G401.6 (cell line): ENCODE data around the gene PLAAT5.
"Not testable (repeated sequence)": the region's sequence is repeated elsewhere in the genome, so short reads cannot be mapped to it uniquely, and the experiment has no call there.

Experiments
- FAIRE-seq: peaks from 2 replicates; lab custom pipeline; 2012; peaks lifted over from hg19 to GRCh38; lab: Jason Lieb, UNC

PLAAT5 gene

DNA sequence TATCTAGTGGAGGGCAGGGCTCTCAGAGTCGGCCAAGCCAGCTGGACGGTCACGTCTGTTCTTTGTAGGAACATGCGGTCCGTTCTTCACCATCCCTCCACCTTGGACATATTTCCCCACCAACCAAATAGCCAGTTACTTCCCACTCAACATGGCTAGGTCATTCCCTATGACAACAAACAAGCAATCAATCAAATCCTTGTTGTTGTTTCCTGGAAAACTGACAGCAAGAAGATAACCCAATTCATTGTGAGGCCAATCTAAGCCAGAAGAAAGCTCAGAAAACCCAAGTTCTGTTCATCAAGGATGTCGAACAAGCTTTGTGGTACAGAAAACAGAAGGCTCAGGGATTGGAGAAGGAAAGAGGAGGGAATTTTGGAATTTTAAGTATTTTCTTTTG, 10.9 kb downstream of the PLAAT5 start:
- no peak for FAIRE-seq

DNA sequence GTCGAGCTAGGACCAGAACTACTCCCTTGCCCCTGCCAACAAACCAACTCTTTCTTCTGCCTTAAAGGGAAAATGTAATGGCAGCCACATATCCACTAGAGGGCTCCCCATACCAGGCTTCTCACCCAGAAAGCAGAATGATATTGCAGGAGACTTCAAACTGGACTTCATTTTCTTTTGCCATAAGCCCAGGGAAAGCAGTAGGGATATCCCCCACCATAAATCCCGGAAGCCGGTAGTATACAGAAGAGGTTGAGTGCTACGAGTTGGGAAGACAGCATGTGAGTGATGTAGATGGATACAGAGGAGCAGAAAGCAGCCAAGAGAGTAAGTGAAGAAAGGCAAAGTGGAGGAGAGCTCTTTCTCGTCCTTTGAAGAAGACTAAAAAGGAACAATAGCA, 12.1 kb downstream of the PLAAT5 start:
- peak; percentile 84 for FAIRE-seq

DNA sequence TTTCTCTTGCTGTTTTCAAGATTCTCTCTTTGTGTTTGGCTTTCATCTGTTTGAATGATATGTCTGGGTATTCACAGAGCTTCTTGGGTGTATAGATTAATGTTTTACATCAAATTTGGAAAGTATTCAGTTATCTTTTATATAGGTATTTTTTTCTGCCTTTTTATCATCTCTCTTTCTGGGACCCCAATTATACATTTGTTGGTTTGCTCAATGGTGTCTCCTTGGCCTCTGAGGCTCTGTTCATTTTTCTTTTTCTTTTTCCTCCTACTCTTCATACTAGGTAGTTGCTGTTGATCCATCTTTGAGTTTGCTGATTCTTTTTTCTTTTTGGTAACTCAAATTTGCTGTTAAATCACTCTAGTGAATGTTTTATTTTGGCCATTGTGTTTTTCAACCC, 14.3 kb downstream of the PLAAT5 start:
- no peak for FAIRE-seq

DNA sequence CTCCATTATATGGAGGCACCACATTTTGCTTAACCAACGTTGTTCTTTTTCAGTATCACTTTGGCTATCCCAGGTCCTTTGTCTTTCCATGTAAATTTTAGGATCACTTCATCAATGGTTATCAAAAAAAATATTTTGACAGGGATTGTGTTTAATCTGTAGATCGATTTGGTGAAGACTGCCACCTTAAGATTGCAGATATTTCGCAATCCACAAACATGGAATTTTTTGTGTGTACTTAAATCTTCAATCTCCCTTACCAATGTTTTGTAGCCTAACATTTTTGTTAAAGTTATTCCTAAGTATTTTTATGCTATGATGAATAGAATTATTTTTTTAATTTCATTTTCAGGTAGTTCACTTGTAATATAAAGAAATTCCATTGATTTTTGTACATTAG, 18.6 kb downstream of the PLAAT5 start:
- FAIRE-seq: no peak

DNA sequence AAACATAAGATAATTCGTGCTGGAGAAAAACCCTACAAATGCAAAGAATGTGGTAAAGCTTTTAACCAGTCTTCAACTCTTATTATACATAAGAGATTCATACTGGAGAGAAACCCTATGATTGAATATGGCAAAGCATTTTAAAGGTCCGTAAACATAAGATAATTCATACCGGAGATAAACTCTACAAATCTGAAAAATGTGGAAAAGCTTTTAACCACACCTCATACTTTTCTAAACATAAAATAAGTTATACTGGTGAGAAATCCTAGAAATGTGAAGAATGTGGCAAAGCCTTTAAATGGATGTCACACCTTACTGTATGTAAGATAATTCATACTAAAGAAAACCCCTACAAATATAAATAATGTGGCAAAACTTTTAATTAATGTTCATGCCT, 20.7 kb downstream of the PLAAT5 start:
- no peak for FAIRE-seq

DNA sequence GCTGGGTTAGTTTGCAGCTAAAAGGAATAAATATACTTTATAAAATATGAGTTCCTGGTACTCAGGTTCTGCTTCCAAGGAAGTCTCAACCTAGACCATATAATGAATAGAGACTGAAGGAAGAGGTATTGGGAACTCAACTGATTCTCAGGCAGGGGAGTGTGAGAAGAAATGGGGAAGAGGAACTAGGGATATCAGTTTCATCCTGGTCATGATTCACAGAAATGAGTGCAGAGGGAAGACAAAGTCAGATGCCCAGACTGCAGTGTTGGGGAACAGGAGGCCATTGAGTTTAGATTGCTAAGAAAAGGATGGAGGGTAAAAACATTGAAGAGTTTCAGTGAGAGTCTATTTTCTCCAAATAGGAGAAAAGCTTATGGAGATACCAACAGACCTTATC, 28.8 kb downstream of the PLAAT5 start:
- no peak for FAIRE-seq

DNA sequence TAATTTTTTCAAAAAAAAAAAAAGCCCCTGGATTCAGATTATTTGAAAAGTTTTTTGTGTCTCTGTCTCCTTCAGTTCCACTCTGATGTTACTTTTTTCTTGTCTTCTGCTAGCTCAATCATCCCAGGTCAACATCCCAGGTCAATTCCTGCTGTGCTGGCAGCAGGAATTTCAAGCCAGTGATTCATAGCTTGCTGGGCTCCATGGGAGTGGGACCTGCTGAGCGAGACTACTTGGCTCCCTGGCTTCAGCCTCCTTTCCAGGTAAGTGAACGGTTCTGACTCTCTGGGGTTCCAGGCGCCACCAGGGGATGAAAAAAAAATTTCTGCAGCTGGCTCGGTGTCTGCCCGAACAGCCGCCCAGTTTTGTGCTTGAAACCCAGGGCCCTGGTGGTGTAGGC, 31.4 kb downstream of the PLAAT5 start:
- FAIRE-seq: no peak

DNA sequence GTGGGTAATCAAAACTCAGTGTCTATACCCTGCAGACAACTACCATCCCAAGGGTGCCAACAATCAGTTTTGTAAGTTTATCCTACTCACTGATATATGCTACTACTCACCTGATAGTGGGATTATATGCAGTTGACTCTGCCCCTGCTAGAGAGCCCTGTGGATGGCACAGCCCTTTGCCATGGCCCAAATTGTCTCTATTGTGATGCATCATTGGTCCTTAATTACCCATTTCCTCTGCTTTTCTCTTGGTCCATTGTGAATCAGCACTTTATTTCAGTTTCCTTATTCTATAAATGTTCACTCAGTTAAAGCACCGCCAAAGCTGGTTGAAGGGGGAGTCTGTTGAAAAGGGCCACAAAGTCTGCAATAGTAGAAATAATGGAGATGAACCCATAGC, 42.3 kb downstream of the PLAAT5 start:
- no peak for FAIRE-seq

DNA sequence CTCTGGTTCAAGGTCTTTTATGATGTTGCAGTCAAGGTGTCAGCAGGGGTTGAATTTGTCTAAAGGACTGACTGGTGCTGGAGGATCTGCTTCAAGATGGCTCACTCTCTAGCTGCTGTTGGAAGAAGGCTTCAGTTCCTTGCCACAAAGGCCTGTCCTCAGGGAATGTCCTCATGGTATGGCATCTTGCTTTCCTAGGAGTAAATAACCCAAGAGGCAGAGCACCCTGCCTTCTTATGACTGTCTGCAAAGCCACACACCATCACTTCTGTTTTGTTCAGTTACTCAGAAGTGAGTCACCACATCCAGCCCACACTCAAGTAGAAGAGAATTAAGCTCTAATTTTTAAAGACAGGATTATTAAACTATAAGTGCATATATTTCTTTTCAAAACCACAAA, 45.2 kb downstream of the PLAAT5 start:
- no peak for FAIRE-seq

DNA sequence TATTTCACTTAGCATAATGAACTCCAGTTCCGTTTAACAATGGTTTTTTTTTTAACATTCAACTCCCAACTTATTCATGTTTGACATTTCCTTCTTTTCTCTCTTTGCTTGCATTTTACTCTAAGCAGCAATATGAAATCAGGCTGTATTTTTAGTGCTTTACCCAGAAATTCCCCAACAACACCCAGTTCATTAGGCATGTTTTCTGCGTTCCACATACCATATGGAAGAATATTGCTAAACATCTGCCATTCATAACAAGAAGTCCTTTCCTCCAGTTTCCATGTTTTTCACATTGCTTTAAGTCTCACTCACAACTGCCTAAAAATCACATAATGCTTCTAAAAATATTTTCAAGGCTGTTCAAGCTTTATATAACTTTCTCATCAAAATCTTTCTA, 45.8 kb downstream of the PLAAT5 start:
- FAIRE-seq: no peak

DNA sequence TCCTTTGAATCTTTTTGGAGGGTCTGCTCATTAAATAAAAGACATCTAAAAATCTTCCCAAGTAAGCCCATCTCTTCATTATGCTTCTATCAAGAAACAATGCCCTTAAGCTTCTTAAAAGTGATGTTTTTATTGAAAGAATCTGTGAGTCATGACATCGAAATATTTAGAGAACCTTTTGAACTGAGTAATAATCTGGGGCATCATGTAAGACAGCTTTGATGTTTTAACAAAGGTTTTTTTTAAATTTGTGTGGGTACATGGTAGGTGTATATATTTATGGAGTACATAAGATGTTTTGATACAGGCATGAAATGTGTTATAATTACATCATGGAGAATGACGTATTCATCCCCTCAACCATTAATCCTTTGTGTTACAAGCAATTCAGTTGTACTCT, 46.8 kb downstream of the PLAAT5 start:
- FAIRE-seq: no peak

DNA sequence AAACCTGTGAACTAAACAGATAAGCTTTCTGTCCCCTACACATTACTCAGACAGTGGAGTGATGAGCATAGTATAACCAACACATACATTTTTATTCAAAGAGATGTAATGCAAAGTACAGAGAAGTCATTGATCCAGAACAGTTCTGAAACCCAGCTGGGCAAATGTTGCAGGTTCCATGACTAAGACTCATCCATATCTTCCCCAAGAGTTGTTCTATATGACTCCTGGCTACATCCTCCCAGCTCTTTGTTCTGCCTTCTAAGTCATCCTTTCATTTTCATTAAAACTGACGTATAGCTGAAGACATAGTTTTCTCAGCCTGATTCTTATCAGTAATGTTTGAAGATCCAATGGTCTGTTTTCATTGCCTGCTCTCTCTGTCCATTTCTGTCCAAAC, 47.3 kb downstream of the PLAAT5 start:
- FAIRE-seq: no peak

DNA sequence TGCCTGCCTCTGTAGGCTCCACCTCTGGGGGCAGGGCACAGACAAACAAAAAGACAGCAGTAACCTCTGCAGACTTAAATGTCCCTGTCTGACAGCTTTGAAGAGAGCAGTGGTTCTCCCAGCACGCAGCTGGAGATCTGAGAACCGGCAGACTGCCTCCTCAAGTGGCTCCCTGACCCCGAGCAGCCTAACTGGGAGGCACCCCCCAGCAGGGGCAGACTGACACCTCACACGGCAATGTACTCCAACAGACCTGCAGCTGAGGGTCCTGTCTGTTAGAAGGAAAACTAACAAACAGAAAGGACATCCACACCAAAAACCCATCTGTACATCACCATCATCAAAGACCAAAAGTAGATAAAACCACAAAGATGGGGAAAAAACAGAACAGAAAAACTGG, 55.1 kb downstream of the PLAAT5 start:
- not testable (repeated sequence) for FAIRE-seq

DNA sequence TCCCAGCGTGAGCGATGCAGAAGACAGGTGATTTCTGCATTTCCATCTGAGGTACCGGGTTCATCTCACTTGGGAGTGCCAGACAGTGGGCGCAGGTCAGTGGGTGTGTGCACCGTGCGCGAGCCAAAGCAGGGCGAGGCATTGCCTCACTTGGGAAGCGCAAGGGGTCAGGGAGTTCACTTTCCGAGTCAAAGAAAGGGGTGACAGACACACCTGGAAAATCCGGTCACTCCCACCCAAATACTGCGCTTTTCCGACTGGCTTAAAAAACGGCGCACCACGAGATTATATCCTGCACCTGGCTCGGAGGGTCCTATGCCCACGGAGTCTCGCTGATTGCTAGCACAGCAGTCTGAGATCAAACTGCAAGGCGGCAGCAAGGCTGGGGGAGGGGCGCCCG, 55.6 kb downstream of the PLAAT5 start:
- not testable (repeated sequence) for FAIRE-seq

DNA sequence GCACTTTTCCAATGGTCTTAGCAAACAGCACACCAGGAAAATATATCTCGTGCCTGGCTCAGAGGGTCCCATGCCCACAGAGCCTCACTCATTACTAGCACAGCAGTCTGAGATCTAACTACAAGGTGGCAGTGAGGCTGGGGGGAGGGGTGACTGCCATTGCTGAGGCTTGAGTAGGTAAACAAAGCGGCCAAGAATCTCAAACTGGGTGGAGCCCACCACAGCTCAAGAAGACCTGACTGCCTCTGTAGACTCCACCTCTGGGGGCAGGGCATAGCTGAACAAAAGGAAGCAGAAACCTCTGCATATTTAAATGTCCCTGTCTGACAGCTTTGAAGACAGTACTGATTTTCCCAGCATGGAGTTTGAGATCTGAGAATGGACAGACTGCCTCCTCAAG, 60.2 kb downstream of the PLAAT5 start:
- not testable (repeated sequence) for FAIRE-seq

DNA sequence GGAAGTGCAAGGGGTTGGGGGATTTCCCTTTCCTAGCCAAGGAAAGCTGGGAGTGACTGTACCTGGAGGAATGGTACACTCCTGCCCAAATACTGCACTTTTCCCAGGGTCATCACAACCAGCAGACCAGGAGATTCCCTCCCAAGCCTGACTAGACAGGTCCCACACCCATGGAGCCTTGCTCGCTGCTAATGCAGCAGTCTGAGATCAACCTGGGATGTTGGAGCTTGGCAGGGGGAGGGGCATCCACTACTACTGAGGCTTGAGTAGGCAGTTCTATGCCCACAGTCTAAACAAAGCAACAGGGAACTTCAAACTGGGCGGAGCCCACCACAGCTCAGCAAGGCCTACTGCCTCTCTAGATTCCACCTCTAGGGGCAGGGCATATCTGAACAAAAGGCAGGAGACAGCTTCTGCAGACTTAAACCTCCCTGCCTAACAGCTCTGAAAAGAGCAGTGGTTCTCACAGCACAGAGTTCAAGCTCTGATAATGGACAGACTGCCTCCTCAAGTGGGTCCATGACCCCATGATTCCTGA, 62.9 kb downstream of the PLAAT5 start:
- FAIRE-seq: no peak

DNA sequence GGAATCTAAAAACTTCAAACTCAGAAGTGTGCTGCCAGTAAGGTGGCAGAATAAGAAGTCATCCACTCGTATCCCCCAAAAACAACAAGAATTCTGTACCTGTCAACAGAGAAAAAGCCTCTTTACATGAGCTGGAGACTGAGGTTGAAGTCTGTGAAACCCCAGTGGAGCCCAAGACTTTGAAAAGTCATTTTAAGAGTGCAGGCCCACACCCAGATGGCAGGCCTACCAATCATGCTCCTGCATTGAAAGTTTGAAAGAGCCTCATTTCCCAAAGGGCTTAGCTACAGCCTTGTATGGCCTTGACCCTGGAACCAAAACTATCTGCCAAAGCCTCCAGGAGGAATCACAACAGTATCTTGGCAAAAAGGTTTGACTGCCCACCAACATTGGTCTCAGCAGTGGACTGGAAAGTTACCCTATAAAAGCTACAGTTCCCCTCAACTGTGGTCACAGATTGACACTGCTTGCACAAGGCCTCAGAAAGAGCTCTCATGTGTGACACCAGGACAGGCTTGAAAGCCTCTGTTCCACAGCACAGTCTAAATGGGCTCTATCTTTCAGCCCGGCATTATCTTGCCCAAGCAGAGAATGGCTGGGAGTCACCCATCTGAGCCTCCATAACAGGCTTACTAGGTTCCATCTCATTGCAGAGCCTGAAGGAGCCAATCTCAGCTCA, 73.7 kb downstream of the PLAAT5 start:
- FAIRE-seq: no peak
